ENCODE measurements around the gene NTF3. TPM values are rescaled to one million over a fixed set of nuclear protein-coding genes. Genes with fewer than 3 reads are reported as not detected.

NTF3 gene
- total RNA-seq, 1 donor from 2014 or later = 1.2 TPM

DNA sequence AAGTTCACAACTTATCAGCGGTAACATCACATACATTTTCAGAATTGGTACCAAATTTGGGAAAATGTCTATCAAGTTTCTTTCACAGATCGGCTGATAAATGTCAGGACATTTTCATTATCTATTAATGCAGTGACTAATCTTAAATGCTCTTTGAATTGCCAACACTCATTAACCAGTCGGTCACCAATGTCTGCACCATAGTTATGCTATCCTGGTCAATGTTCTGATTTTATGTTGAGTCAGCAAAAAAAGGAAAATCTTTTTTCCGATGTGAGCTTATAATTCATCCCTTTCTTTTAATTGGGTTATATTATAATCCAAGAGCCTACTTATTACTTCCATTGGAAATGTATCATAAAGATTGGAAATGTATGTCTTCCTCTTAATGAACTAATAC is 77.2 kb downstream of the NTF3 start:
- H3K27ac ChIP-seq = no peak overlapping the region
- no peaks in the 10 kb centered on the region for H3K9me3 ChIP-seq
- DNase-seq = no peak
- no peak for ATAC-seq
- H3K4me3 ChIP-seq = no peak overlapping the region
- H3K36me3 ChIP-seq = no peaks in the 10 kb centered on the region
- H3K27me3 ChIP-seq (ENCODE audit: low read depth) = peaks cover 4% of the 10 kb centered on the region
- intact Hi-C loops (cut with DNase I) = no loop called here
- H3K4me1 ChIP-seq = peaks cover 11% of the 10 kb centered on the region
- TF ChIP-seq, protein P1, sequence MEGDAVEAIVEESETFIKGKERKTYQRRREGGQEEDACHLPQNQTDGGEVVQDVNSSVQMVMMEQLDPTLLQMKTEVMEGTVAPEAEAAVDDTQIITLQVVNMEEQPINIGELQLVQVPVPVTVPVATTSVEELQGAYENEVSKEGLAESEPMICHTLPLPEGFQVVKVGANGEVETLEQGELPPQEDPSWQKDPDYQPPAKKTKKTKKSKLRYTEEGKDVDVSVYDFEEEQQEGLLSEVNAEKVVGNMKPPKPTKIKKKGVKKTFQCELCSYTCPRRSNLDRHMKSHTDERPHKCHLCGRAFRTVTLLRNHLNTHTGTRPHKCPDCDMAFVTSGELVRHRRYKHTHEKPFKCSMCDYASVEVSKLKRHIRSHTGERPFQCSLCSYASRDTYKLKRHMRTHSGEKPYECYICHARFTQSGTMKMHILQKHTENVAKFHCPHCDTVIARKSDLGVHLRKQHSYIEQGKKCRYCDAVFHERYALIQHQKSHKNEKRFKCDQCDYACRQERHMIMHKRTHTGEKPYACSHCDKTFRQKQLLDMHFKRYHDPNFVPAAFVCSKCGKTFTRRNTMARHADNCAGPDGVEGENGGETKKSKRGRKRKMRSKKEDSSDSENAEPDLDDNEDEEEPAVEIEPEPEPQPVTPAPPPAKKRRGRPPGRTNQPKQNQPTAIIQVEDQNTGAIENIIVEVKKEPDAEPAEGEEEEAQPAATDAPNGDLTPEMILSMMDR (IDR thresholded peaks at IDR 0.05) = no peak

DNA sequence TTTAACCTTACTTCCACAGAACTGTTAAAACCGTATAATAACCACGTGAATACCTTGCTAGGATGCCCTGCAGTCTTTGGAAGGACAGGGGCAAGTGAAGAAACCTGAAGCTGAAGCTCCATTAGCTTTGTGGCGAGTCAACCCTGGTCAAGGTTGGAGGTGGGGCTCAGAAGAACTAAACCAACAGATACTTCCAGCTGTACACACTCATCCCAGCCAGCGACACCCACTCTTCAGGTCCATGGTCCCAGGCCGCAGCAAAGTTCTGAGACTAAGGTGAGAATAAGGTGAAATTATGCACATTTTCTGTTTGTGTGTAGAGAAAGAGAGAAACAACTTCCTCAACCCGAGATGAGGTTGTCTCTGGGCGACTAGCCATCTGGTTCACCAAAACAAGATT is 77.6 kb downstream of the NTF3 start:
- Histone ChIP-seq H3K36me3 (no peaks in the 10 kb centered on the region), H3K27me3 (ENCODE audit: low read depth) (peaks cover 4% of the 10 kb centered on the region), H3K4me3 (no peak overlapping the region), H3K4me1 (peaks cover 11% of the 10 kb centered on the region), H3K27ac (no peak overlapping the region), H3K9me3 (no peaks in the 10 kb centered on the region)
- TF ChIP-seq, protein P1 (IDR thresholded peaks at IDR 0.05) = no peak
- intact Hi-C loops (cut with DNase I) = no loop called here
- DNase-seq (no peak), ATAC-seq (no peak)

DNA sequence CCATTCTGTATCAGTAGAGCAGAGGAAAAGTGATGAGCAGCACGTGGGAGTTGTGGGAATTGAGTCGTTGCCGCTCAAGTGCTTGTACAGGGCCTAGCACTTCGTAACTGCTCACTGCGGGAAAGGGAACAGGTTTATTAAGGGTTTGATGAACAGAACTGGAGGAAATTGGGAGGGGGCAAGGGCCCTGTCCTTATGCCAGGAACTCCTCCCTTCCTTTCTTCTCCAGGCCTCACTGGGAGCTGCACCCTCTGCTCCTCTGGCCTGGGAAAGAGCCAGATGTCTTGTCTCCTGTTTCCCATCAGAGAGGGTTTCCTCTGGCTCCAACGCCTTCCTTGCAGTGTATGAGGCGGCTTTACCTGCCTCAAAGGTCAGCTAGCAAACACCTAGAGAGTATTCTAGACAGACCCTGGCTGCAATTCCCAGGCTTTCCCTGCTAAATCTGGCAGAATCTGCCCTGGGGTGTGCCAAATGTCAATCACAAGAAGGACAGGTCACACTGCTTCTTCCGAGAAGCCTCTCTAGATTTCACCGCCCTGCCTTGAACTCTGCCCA is 78.4 kb downstream of the NTF3 start:
- Histone ChIP-seq H3K4me3 (no peak overlapping the region), H3K9me3 (no peaks in the 10 kb centered on the region), H3K27ac (no peak overlapping the region), H3K4me1 (peaks cover 11% of the 10 kb centered on the region), H3K36me3 (no peaks in the 10 kb centered on the region), H3K27me3 (ENCODE audit: low read depth) (peaks cover 4% of the 10 kb centered on the region)
- intact Hi-C loops (cut with DNase I) = no loop called here
- DNase-seq (no peak), ATAC-seq (no peak)
- TF ChIP-seq, protein P1 (IDR thresholded peaks at IDR 0.05) = no peak

DNA sequence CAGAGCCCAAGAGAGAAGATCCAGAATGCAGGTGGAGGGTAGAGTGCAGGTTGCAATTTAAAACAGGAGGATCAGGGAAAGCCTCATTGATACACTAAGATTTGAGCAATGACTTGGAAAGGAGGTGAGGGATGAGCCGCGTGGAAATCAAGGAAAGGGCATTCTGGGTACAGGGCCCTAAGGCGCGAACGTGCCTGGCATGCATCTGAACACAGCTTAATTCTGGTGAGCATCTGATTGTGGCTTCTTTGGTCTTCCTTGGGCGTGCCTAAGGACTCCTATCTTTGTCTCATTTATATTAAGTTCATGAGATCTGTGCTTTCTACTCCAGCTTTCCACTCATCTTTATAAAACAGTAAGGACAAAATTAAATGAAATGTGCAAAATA is 79.3 kb downstream of the NTF3 start:
- Histone ChIP-seq H3K27me3 (ENCODE audit: low read depth) (peaks cover 4% of the 10 kb centered on the region), H3K27ac (no peak overlapping the region), H3K4me1 (peaks cover 11% of the 10 kb centered on the region), H3K9me3 (no peaks in the 10 kb centered on the region), H3K4me3 (no peak overlapping the region), H3K36me3 (no peaks in the 10 kb centered on the region)
- no peak for DNase-seq
- intact Hi-C loops (cut with DNase I) = no loop called here
- no peak for ATAC-seq
- TF ChIP-seq, protein P1 (IDR thresholded peaks at IDR 0.05) = no peak

DNA sequence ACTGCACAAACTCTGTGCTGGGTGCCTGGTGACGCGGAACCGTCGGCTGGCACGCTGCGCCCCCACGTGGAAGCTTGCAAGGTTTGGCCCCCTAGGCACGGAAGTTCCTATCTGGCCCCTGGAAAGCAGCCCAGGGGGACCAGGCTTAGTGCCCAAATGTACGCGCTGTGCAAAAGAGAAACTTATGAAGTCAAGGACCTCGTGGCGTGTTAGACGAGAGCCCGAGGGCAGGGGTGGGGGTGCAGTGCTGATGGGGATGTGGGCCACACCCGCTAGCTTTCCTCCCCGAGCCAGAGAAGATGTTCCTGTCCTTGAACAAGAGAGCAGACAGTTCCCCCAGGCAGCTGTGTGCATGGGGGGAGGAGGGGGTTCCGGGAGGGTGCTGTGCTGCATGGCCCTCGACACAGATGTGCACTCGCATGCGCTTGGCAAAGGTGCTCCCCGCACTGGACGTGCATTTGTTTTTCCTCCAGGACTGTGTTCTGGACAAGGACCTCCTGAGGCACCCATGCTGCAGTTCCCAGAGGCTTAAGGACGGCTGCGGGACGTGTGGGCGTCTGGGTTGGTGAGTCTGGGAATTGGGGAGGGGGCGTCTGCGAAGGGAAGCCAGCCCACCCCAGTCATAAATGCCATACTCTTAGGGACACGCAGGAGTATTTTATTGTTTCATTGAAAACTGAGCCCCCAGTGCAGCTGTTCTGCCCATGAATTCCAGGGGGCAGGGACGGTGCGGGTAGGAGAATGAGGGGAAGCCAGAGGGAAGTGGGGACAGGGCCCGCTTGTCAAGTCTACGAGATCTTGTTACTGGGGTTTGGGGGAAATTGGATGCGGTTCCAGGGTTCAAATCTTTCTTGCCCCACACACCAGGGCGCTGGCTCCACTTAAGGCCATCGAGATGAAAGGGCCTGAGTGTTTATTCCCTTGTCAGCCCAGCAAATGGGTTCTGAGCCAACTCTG is 80.0 kb downstream of the NTF3 start:
- H3K27me3 ChIP-seq (ENCODE audit: low read depth) = peaks cover 4% of the 10 kb centered on the region
- DNase-seq (no peak), ATAC-seq (peak; percentile 34 to 54)
- intact Hi-C loops (cut with DNase I) = no loop called here
- peaks cover 11% of the 10 kb centered on the region for H3K4me1 ChIP-seq
- no peak overlapping the region for H3K4me3 ChIP-seq
- no peak overlapping the region for H3K27ac ChIP-seq
- H3K36me3 ChIP-seq = no peaks in the 10 kb centered on the region
- H3K9me3 ChIP-seq = no peaks in the 10 kb centered on the region
- TF ChIP-seq, protein P1 (IDR thresholded peaks at IDR 0.05) = peak; percentile 48
